Prostate gland (tissue), 2 donors: ENCODE results near the gene NSUN5.
"Not testable (repeated sequence)": the region's sequence is repeated elsewhere in the genome, so short reads cannot be mapped to it uniquely, and the experiment has no call there.

ENCODE experiments used
- POLR2A ChIP-seq: fragments of 450-650 bp; IDR thresholded peaks from one replicate; pipeline ENCODE4 v1.6.1; 2016; ENCODE audit warnings: antibody characterized with exemption, mild to moderate bottlenecking
- POLR2AphosphoS5 ChIP-seq: sonication (generic); formaldehyde crosslinking; IDR thresholded peaks from one replicate; pipeline ENCODE4 v1.6.1; 2017; ENCODE audit warnings: antibody characterized with exemption
- TF ChIP-seq, protein P1 (sequence below), 4 experiments: fragments of 200-600 bp in 2 of 4; fragments of 450-650 bp in 2 of 4; sonication (generic) in 2 of 4; IDR thresholded peaks; 1 replicate in 3 of 4; 2 replicates in 1 of 4; pipeline ENCODE4 v1.5.1; 2016 to 2019; ENCODE audit warnings: antibody characterized with exemption in 4 of 4, mild to moderate bottlenecking in 2 of 4, moderate library complexity in 2 of 4

DNA sequence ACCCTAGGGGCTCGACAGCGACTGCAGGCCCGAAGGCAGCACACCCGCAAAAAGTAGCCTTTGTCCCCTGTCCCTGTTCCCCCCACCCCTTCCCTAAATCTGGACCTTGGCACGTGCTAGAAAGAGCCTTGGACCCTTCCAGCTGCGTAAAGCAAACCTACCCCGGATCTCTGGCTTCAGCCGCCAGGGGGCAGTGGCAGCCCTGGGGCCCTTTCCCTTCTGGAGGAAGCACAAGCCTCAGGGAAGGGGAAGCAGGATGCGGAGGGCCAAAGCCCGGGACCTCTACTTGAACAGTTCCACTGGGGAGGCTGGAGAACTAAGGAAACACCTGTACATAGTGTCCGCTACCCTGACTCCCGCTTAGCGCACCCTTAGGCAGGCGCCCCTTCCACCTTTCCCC, 7.5 kb downstream of the NSUN5 start:
- TF ChIP-seq, protein P1, sequence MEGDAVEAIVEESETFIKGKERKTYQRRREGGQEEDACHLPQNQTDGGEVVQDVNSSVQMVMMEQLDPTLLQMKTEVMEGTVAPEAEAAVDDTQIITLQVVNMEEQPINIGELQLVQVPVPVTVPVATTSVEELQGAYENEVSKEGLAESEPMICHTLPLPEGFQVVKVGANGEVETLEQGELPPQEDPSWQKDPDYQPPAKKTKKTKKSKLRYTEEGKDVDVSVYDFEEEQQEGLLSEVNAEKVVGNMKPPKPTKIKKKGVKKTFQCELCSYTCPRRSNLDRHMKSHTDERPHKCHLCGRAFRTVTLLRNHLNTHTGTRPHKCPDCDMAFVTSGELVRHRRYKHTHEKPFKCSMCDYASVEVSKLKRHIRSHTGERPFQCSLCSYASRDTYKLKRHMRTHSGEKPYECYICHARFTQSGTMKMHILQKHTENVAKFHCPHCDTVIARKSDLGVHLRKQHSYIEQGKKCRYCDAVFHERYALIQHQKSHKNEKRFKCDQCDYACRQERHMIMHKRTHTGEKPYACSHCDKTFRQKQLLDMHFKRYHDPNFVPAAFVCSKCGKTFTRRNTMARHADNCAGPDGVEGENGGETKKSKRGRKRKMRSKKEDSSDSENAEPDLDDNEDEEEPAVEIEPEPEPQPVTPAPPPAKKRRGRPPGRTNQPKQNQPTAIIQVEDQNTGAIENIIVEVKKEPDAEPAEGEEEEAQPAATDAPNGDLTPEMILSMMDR (IDR thresholded peaks at IDR 0.05): not testable (repeated sequence)
- TF ChIP-seq POLR2A, POLR2AphosphoS5: not testable (repeated sequence)
